Measurements from ENCODE around the gene COL16A1.

Gene COL16A1

DNA sequence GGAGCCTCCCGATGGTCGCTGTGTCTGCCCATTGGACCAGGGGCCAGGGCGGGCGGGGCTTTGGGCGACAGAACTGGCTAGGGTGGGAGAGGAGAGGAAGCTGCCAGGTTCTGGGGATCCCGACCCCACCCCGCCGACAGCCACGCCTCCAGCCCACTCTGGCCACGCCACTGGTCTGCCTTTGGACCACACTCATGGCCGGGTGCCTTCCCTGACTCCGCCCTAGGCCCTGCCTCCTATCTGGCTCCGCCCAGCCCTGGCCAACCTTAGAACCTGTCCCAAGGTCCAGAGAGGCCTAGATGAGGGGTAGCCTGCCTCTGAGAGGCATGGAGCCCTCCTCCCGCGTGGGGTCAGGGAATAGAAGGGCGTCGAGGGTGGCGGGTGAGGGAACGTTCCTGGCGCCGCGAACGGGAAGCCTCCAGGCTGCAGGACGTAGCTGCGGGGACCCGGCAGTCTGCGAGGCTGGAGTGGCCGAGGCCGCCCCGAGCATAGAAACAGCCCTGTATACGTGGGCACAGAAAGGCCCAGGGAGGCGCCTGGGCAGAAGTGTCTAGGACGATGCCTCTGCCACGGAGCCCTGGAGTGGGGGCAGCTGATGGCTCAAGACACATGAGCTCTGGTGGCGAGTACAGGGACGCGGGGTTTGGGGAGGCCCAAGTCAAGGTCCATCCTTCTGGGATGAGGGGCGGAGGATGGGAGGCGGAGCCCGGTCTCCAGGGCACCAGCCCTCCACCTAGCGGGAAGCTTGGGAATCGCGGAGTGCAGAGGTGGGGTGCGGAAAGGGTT, 11.5 kb upstream of the COL16A1 start:
- Histone ChIP-seq H3K27ac (ENCODE audit: extremely low read depth, low read depth, low read length) (no peak overlapping the region), H3K4me3 (ENCODE audit: low read depth, low read length) (no peak overlapping the region), H3K9me3 (ENCODE audit: control insufficient read depth, insufficient read depth, low read depth, low read length) (no peaks in the 10 kb centered on the region), H3K4me1 (ENCODE audit: control insufficient read depth, insufficient read depth, low read length) (no peaks in the 10 kb centered on the region), H3K36me3 (ENCODE audit: control insufficient read depth in 2 of 2, insufficient read depth in 1 of 2, low read length in 2 of 2) (no peaks in the 10 kb centered on the region)
- ChIA-PET CTCF (interaction anchor here (0.6 to 7.7 kb wide), 32 partner anchors 7 to 544 kb away, joined by 3 to 77 read pairs (median 5); partner anchors contain the start of gene COL16A1), POLR2A (interaction anchor here (0.9 kb wide), 1 partner anchor 51 kb away, joined by 3 read pairs; no protein-coding TSS in a partner anchor)
- TF ChIP-seq KLF16 (tag by site-specific recombination; IDR thresholded peaks at IDR 0.05) (peak; percentile 42; the same call in 1 of the 2 replicates), ZNF335 (tag by site-specific recombination; conservative IDR thresholded peaks at IDR 0.05) (peak; percentile 32), ZFP69B (tag by site-specific recombination; IDR thresholded peaks at IDR 0.05) (no peak), ZBTB7A (tag by site-specific recombination; IDR thresholded peaks at IDR 0.05; ENCODE audit: low read depth) (no peak), CTCF (tag by site-specific recombination; IDR thresholded peaks at IDR 0.05) (peak; percentile 64), KLF1 (tag by site-specific recombination; IDR thresholded peaks at IDR 0.05) (peak; percentile 41), ZFHX2 (tag by site-specific recombination; conservative IDR thresholded peaks at IDR 0.05) (peak; percentile 22; the same call in 1 of the 2 replicates), EGR2 (tag by site-specific recombination; IDR thresholded peaks at IDR 0.05; ENCODE audit: low read depth) (0 out of 2 replicates have a peak, but pooled peaks have one; percentile 11), ZNF530 (tag by site-specific recombination; IDR thresholded peaks at IDR 0.05; ENCODE audit: low read depth) (no peak), MZF1 (tag by site-specific recombination; IDR thresholded peaks at IDR 0.05; ENCODE audit: borderline replicate concordance) (no peak), SP2 (tag by site-specific recombination; IDR thresholded peaks at IDR 0.05) (peak; percentile 61), ZNF157 (tag by site-specific recombination; IDR thresholded peaks at IDR 0.05) (no peak), ZNF416 (tag by site-specific recombination; IDR thresholded peaks at IDR 0.05) (no peak), IKZF3 (tag by site-specific recombination; IDR thresholded peaks at IDR 0.05) (0 out of 2 replicates have a peak, but pooled peaks have one; percentile 52), SP3 (tag by site-specific recombination; IDR thresholded peaks at IDR 0.05) (peak; percentile 63), ZNF670 (tag by site-specific recombination; IDR thresholded peaks at IDR 0.05; ENCODE audit: low read depth) (no peak), REPIN1 (tag by site-specific recombination; IDR thresholded peaks at IDR 0.05; ENCODE audit: low read depth) (no peak)
- TF ChIP-seq, protein P1, sequence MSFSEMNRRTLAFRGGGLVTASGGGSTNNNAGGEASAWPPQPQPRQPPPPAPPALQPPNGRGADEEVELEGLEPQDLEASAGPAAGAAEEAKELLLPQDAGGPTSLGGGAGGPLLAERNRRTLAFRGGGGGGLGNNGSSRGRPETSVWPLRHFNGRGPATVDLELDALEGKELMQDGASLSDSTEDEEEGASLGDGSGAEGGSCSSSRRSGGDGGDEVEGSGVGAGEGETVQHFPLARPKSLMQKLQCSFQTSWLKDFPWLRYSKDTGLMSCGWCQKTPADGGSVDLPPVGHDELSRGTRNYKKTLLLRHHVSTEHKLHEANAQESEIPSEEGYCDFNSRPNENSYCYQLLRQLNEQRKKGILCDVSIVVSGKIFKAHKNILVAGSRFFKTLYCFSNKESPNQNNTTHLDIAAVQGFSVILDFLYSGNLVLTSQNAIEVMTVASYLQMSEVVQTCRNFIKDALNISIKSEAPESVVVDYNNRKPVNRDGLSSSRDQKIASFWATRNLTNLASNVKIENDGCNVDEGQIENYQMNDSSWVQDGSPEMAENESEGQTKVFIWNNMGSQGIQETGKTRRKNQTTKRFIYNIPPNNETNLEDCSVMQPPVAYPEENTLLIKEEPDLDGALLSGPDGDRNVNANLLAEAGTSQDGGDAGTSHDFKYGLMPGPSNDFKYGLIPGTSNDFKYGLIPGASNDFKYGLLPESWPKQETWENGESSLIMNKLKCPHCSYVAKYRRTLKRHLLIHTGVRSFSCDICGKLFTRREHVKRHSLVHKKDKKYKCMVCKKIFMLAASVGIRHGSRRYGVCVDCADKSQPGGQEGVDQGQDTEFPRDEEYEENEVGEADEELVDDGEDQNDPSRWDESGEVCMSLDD (tag by site-specific recombination; IDR thresholded peaks at IDR 0.05), result 0 out of 2 replicates have a peak, but pooled peaks have one; percentile 33
- TF ChIP-seq, protein P2, sequence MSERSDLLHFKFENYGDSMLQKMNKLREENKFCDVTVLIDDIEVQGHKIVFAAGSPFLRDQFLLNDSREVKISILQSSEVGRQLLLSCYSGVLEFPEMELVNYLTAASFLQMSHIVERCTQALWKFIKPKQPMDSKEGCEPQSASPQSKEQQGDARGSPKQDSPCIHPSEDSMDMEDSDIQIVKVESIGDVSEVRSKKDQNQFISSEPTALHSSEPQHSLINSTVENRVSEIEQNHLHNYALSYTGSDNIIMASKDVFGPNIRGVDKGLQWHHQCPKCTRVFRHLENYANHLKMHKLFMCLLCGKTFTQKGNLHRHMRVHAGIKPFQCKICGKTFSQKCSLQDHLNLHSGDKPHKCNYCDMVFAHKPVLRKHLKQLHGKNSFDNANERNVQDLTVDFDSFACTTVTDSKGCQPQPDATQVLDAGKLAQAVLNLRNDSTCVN (tag by site-specific recombination; optimal IDR thresholded peaks at IDR 0.05), result peak; percentile 14
- TF ChIP-seq, protein P3, sequence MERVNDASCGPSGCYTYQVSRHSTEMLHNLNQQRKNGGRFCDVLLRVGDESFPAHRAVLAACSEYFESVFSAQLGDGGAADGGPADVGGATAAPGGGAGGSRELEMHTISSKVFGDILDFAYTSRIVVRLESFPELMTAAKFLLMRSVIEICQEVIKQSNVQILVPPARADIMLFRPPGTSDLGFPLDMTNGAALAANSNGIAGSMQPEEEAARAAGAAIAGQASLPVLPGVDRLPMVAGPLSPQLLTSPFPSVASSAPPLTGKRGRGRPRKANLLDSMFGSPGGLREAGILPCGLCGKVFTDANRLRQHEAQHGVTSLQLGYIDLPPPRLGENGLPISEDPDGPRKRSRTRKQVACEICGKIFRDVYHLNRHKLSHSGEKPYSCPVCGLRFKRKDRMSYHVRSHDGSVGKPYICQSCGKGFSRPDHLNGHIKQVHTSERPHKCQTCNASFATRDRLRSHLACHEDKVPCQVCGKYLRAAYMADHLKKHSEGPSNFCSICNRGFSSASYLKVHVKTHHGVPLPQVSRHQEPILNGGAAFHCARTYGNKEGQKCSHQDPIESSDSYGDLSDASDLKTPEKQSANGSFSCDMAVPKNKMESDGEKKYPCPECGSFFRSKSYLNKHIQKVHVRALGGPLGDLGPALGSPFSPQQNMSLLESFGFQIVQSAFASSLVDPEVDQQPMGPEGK (tag by site-specific recombination; IDR thresholded peaks at IDR 0.05), result 0 out of 2 replicates have a peak, but pooled peaks have one; percentile 14
